Type B pancreatic cell (in vitro differentiated cells): Measurements from ENCODE around the gene SLC9A7. TPM values are rescaled to one million over a fixed set of nuclear protein-coding genes. Genes with fewer than 3 reads are reported as not detected.

Experiments
- DNase-seq: peaks from one replicate; pipeline ENCODE4 v3.0.0; 2021; ENCODE audit warnings: mixed read lengths; ENCODE audit not compliant: unreplicated experiment; ENCODE audit errors: extremely low spot score
- H3K27ac Mint-ChIP-seq: 2 replicates; pipeline ENCODE4 v1.8.0; 2021; ENCODE audit warnings: mild to moderate bottlenecking, mixed read lengths
- H3K27me3 Mint-ChIP-seq: 2 replicates; pipeline ENCODE4 v1.8.0; 2021; ENCODE audit warnings: mixed read lengths
- H3K36me3 Mint-ChIP-seq: 2 replicates; pipeline ENCODE4 v1.8.0; 2021; ENCODE audit warnings: mixed read lengths
- H3K4me1 Mint-ChIP-seq: one replicate; pipeline ENCODE4 v1.8.0; 2021; ENCODE audit warnings: mixed read lengths; ENCODE audit not compliant: unreplicated experiment
- H3K4me3 Mint-ChIP-seq: 2 replicates; pipeline ENCODE4 v1.8.0; 2021; ENCODE audit warnings: mild to moderate bottlenecking, mixed read lengths
- H3K9me3 Mint-ChIP-seq: 2 replicates; pipeline ENCODE4 v1.8.0; 2021; ENCODE audit warnings: mixed read lengths
- total RNA-seq: library from RNA; stranded (reverse); gene quantifications from 2 replicates; pipeline ENCODE4 v1.2.1, GENCODE V29; 2021; ENCODE audit warnings: low replicate concordance
- TF ChIP-seq, protein P1 (sequence below): fragments of 200-600 bp; sonication (generic); conservative IDR thresholded peaks from 2 replicates; pipeline ENCODE4 v1.5.0; 2021; ENCODE audit warnings: antibody characterized with exemption, mild to moderate bottlenecking

Gene SLC9A7
- total RNA-seq, 1 donor from 2014 or later, result 7.5 TPM

DNA sequence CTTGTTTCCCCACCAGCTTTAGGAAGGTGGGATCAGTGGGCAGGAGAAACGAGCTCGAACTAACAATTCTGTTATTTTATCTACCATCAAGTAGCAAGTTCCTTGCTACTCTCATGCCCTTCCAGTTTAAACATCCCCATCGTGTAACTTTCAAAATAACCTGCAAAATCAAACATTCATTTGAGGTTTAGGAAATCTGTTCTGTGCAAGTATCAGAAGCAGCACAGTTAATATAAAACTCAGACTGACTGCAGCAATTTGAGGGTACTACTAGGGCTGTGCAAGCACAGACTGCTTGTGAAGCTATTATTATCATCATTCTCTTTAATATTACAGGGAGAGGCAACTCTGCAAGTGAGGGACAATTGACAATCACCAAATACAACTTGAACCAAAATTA, 137.3 kb downstream of the SLC9A7 start:
- H3K4me1 Mint-ChIP-seq, result peaks cover under 1% of the 10 kb centered on the region
- no peak overlapping the region for H3K4me3 Mint-ChIP-seq
- H3K36me3 Mint-ChIP-seq, result peaks cover 4% of the 10 kb centered on the region
- no peaks in the 10 kb centered on the region for H3K27me3 Mint-ChIP-seq
- TF ChIP-seq, protein P1, sequence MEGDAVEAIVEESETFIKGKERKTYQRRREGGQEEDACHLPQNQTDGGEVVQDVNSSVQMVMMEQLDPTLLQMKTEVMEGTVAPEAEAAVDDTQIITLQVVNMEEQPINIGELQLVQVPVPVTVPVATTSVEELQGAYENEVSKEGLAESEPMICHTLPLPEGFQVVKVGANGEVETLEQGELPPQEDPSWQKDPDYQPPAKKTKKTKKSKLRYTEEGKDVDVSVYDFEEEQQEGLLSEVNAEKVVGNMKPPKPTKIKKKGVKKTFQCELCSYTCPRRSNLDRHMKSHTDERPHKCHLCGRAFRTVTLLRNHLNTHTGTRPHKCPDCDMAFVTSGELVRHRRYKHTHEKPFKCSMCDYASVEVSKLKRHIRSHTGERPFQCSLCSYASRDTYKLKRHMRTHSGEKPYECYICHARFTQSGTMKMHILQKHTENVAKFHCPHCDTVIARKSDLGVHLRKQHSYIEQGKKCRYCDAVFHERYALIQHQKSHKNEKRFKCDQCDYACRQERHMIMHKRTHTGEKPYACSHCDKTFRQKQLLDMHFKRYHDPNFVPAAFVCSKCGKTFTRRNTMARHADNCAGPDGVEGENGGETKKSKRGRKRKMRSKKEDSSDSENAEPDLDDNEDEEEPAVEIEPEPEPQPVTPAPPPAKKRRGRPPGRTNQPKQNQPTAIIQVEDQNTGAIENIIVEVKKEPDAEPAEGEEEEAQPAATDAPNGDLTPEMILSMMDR, result no peak
- no peak overlapping the region for H3K27ac Mint-ChIP-seq
- H3K9me3 Mint-ChIP-seq, result peaks cover 1% of the 10 kb centered on the region
- no peak for DNase-seq

DNA sequence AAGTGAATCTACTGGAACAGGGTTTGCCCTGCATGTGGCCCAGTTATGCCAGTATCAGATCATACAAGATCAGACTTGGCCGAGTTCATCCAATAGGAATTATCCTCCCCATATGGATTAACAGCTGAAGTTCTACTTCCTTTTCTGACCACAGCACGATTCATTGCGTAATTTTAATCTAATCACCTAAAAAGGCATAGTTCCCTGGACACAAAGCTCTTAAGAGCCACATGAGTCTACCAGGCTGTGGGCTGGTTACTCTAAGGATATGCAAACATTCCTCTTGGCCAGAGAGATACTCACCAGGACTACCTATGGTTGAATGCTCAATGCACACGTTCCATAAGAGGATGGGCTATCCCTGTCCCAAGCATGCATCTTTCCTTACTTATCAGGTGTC, 138.4 kb downstream of the SLC9A7 start:
- Mint-ChIP-seq H3K36me3 (peaks cover 4% of the 10 kb centered on the region), H3K27me3 (no peaks in the 10 kb centered on the region), H3K4me3 (no peak overlapping the region), H3K27ac (no peak overlapping the region), H3K4me1 (no peaks in the 10 kb centered on the region), H3K9me3 (no peaks in the 10 kb centered on the region)
- TF ChIP-seq, protein P1, result no peak
- DNase-seq, result no peak

- Mint-ChIP-seq H3K9me3 (no peaks in the 10 kb centered on the region), H3K27me3 (no peaks in the 10 kb centered on the region), H3K4me1 (no peaks in the 10 kb centered on the region), H3K4me3 (no peak overlapping the region), H3K36me3 (peaks cover 4% of the 10 kb centered on the region), H3K27ac (no peak overlapping the region)
- TF ChIP-seq, protein P1, result no peak
- DNase-seq, result no peak
Observed at GRCh38 chrX:46618947-46619346, 140.0 kb downstream of the SLC9A7 start.

DNA sequence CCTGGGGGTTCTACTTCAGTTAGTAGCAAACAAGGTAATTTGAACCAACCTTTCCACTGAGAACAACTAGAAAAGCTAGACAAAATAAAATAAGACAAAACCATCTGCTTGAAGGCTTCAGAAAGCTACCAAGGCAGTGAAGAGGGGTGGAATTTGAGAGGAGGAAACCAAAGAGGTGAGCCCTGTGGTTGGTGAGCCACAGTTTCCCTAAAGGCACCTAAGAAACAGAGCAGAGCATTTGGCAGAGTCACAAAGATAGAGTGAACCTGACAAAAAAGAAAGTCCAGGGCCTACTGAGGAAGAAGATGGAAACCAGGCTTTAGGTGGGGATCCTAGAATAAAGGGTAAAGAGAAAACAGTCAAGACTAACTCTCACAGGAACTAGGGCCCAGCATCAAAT, 141.0 kb downstream of the SLC9A7 start:
- H3K36me3 Mint-ChIP-seq, result peaks cover 4% of the 10 kb centered on the region
- DNase-seq, result no peak
- no peaks in the 10 kb centered on the region for H3K27me3 Mint-ChIP-seq
- H3K4me3 Mint-ChIP-seq, result no peak overlapping the region
- no peaks in the 10 kb centered on the region for H3K4me1 Mint-ChIP-seq
- H3K9me3 Mint-ChIP-seq, result no peaks in the 10 kb centered on the region
- TF ChIP-seq, protein P1, result no peak
- no peak overlapping the region for H3K27ac Mint-ChIP-seq

DNA sequence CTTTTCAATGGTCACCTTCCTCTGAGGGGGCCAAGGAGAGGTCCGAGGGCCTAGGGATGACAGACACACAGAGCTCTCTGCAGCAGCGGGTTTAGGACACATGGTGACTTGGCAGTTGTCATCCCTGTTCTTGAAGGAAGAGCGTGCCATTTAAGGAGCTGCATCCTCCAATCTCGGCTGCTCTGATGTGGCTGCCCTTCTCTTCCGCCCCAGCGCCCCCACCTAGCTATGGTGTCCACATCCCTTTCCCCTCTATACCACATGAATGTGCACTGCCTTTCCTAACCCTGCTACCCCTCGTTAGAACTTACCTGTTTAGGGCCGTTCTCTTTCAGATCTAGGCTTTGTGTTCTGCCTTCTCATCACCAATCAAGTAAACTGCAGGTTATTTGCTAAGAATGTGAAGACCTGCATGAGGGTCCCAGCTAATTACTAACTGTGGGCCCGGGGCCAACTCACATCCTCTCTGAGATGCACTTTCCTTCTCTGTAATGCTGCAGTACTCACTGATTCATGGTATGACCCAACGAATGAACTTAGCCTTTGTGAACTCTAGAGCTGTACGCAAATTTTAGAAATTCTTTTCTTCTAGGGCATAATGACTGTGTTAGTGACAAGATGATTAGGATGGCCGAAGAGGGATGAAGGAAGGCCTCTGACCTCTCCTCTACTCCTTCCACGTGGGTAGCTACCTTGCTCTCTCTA, 147.1 kb downstream of the SLC9A7 start:
- H3K27ac Mint-ChIP-seq, result no peak overlapping the region
- no peak overlapping the region for H3K4me3 Mint-ChIP-seq
- no peaks in the 10 kb centered on the region for H3K36me3 Mint-ChIP-seq
- no peaks in the 10 kb centered on the region for H3K9me3 Mint-ChIP-seq
- no peaks in the 10 kb centered on the region for H3K4me1 Mint-ChIP-seq
- no peaks in the 10 kb centered on the region for H3K27me3 Mint-ChIP-seq
- TF ChIP-seq, protein P1, result no peak
- no peak for DNase-seq
